SK-N-SH (cell line): ENCODE results near the gene MRTFB. TPM values are rescaled to one million over a fixed set of nuclear protein-coding genes. Genes with fewer than 3 reads are reported as not detected.

Source experiments
- CTCF ChIA-PET: fragments of 300-600, 350-600 bp; formaldehyde crosslinking; extraction: SDS; loops from one replicate; lab custom pipeline; 2021; lab: Yijun Ruan, JAX
- POLR2A ChIA-PET: fragments of 350-600 bp; sonication (Branson Sonifier 250); formaldehyde crosslinking; extraction: SDS; loops from one replicate; lab custom pipeline; 2020; ENCODE audit warnings: antibody characterized with exemption, inconsistent platforms; lab: Yijun Ruan, JAX
- DNase-seq: peaks from one replicate; pipeline ENCODE4 v3.0.0; 2012
- H2AFZ ChIP-seq: fragments of 200-600 bp; sonication (generic); 2 replicates; pipeline ENCODE4 v1.8.1; 2016; ENCODE audit warnings: antibody characterized with exemption, mild to moderate bottlenecking, low read depth
- H3F3A ChIP-seq: fragments of 200-600 bp; sonication (generic); replicated peaks from 2 replicates; pipeline ENCODE3; 2016; ENCODE audit warnings: antibody characterized with exemption, mild to moderate bottlenecking; ENCODE audit not compliant: insufficient read depth
- H3K27ac ChIP-seq, 2 experiments: fragments of 200-500 bp in 1 of 2; fragments of 200-600 bp in 1 of 2; sonication (Bioruptor generic) in 1 of 2; sonication (generic), shearing (Covaris generic) in 1 of 2; 2 replicates each; pipeline versions ENCODE4 v1.5.1 to v1.6.1; 2014 to 2016; ENCODE audit warnings: low read depth in 2 of 2, inconsistent platforms in 1 of 2, low read length in 1 of 2, mild to moderate bottlenecking in 1 of 2, mixed read lengths in 1 of 2
- H3K27me3 ChIP-seq: fragments of 200-600 bp; sonication (generic), shearing (Covaris generic); 2 replicates; pipeline ENCODE4 v1.6.1; 2016; ENCODE audit warnings: mixed run types; ENCODE audit not compliant: insufficient read depth
- H3K36me3 ChIP-seq, 2 experiments: fragments of 200-500 bp in 1 of 2; fragments of 200-600 bp in 1 of 2; sonication (Bioruptor generic) in 1 of 2; sonication (generic) in 1 of 2; replicated peaks in 1 of 2; 2 replicates each; pipeline versions ENCODE3 to v1.5.1; 2014 to 2016; ENCODE audit warnings: low read length in 1 of 2, mild to moderate bottlenecking in 1 of 2; ENCODE audit not compliant: insufficient read depth in 2 of 2, control insufficient read depth in 1 of 2
- H3K4me1 ChIP-seq, 2 experiments: fragments of 200-500 bp in 1 of 2; fragments of 200-600 bp in 1 of 2; sonication (Bioruptor generic) in 1 of 2; sonication (generic), shearing (Covaris generic) in 1 of 2; 2 replicates each; pipeline versions ENCODE4 v1.5.1 to v1.6.1; 2014 to 2016; ENCODE audit warnings: low read depth in 1 of 2, low read length in 1 of 2, mixed run types in 1 of 2; ENCODE audit not compliant: insufficient read depth in 2 of 2, control insufficient read depth in 1 of 2
- H3K4me2 ChIP-seq: fragments of 200-600 bp; sonication (generic), shearing (Covaris generic); 2 replicates; pipeline ENCODE4 v1.6.1; 2017; ENCODE audit warnings: mixed run types
- H3K4me3 ChIP-seq, 2 experiments: fragments of 200-500 bp in 1 of 2; fragments of 200-600 bp in 1 of 2; sonication (Bioruptor generic) in 1 of 2; sonication (generic), shearing (Covaris generic) in 1 of 2; 2 replicates each; pipeline versions ENCODE4 v1.5.1 to v1.8.1; 2014 to 2016; ENCODE audit warnings: low read depth in 2 of 2, inconsistent platforms in 1 of 2, low read length in 1 of 2, mild to moderate bottlenecking in 1 of 2, mixed read lengths in 1 of 2, moderate library complexity in 1 of 2
- H3K79me2 ChIP-seq: fragments of 200-600 bp; sonication (generic); 2 replicates; pipeline ENCODE4 v1.8.1; 2017; ENCODE audit warnings: mild to moderate bottlenecking; ENCODE audit not compliant: insufficient read depth
- H3K9ac ChIP-seq: fragments of 200-600 bp; sonication (generic); 2 replicates; pipeline ENCODE4 v1.6.1; 2017; ENCODE audit warnings: mixed run types
- H3K9me2 ChIP-seq: fragments of 200-600 bp; sonication (generic); 2 replicates; pipeline ENCODE4 v1.6.1; 2017; ENCODE audit warnings: mixed run types
- H3K9me3 ChIP-seq: fragments of 200-600 bp; sonication (generic); 2 replicates; pipeline ENCODE4 v1.6.1; 2017; ENCODE audit warnings: mixed run types, mild to moderate bottlenecking, moderate library complexity
- H4K20me1 ChIP-seq: fragments of 200-600 bp; sonication (generic); 2 replicates; pipeline ENCODE4 v1.6.1; 2017; ENCODE audit warnings: mild to moderate bottlenecking, mixed run types; ENCODE audit not compliant: insufficient read depth
- IRF3 ChIP-seq: fragments of 150-350 bp; IDR thresholded peaks from 2 replicates; pipeline ENCODE4 v1.6.1; 2016; ENCODE audit warnings: mild to moderate bottlenecking, low read depth, low read length
- JUND ChIP-seq: IDR thresholded peaks from 2 replicates; pipeline ENCODE4 v1.4.0; 2012
- MEF2A ChIP-seq: IDR thresholded peaks from 2 replicates; pipeline ENCODE4 v1.4.0; 2012; ENCODE audit warnings: low read depth, borderline replicate concordance
- PBX3 ChIP-seq: IDR thresholded peaks from 2 replicates; pipeline ENCODE4; 2012
- RAD21 ChIP-seq: IDR thresholded peaks from 2 replicates; pipeline ENCODE4 v1.6.1; 2012; ENCODE audit warnings: mild to moderate bottlenecking, low read length
- REST ChIP-seq: IDR thresholded peaks from 2 replicates; pipeline ENCODE4 v1.6.1; 2012; ENCODE audit warnings: mild to moderate bottlenecking, low read depth, low read length, moderate library complexity
- RXRA ChIP-seq: IDR thresholded peaks from 2 replicates; pipeline ENCODE4 v1.4.0; 2012; ENCODE audit warnings: low read depth, mild to moderate bottlenecking, borderline replicate concordance
- SMC3 ChIP-seq: IDR thresholded peaks from 2 replicates; pipeline ENCODE4 v1.6.1; 2012; ENCODE audit warnings: low read depth, low read length, improper control_type of control experiment
- USF2 ChIP-seq: fragments of 150-350 bp; IDR thresholded peaks from 2 replicates; pipeline ENCODE4 v1.6.1; 2017; ENCODE audit warnings: antibody characterized with exemption, low read length, low read depth, borderline replicate concordance
- ZBTB33 ChIP-seq: IDR thresholded peaks from 2 replicates; pipeline ENCODE4 v1.4.0; 2012; ENCODE audit warnings: low read depth, borderline replicate concordance
- WGBS: methylation state at CpG from one replicate; pipeline ENCODE4 v1.1.6; 2017; ENCODE audit warnings: low lambda C conversion rate; 5-methylcytosine and 5-hydroxymethylcytosine counted together
- polyA plus RNA-seq, 3 experiments: library from polyadenylated mRNA; depleted of rRNA; stranded (reverse); fragments of >200 nt; gene quantifications; 2 replicates each; pipeline ENCODE4 v1.2.3, GENCODE V29; 2012

Gene MRTFB
- polyA plus RNA-seq, 1 of the 3 experiments (the other 2 are of a cell fraction) = 3.3 TPM

GRCh38 chr16:14199624-14200023 lies 128.5 kb downstream of the MRTFB start:
- no peak overlapping the region for H3K9ac ChIP-seq
- CTCF ChIA-PET = interaction anchor here (1.1 to 1.3 kb wide), 3 partner anchors 9 to 276 kb away, joined by 4 to 6 read pairs (median 5); no protein-coding TSS in a partner anchor

More at GRCh38 chr16:14199624-14200023, 128.5 kb downstream of the MRTFB start:
- POLR2A ChIA-PET = no interaction called here
- Histone ChIP-seq H2AFZ (no peak overlapping the region), H3K9me3 (no peaks in the 10 kb centered on the region), H4K20me1 (no peaks in the 10 kb centered on the region), H3K36me3 (no peaks in the 10 kb centered on the region), H3K79me2 (no peaks in the 10 kb centered on the region), H3K27ac (no peak overlapping the region; a peak in 1 of 4 replicates), H3K9me2 (no peaks in the 10 kb centered on the region), H3K4me3 (no peak overlapping the region), H3K27me3 (no peaks in the 10 kb centered on the region), H3K4me1 (peaks cover 0 to 13% of the 10 kb centered on the region in 2 experiments; a peak in 3 of 4 replicates), H3K4me2 (no peak overlapping the region), H3F3A (peaks cover 3% of the 10 kb centered on the region)
- TF ChIP-seq JUND = no peak
- no peak for TF ChIP-seq IRF3
- no peak for TF ChIP-seq ZBTB33
- TF ChIP-seq SMC3 = no peak
- TF ChIP-seq MEF2A = no peak
- no peak for TF ChIP-seq RXRA
- TF ChIP-seq REST = no peak
- no peak for TF ChIP-seq RAD21
- TF ChIP-seq PBX3 = no peak
- no peak for TF ChIP-seq USF2
- DNase-seq = no peak
- WGBS = 100% methylated on average over 1 of the region's 1 CpG
